MV-4-11 (cell line): ENCODE measurements around the gene SARM1.
A peak's percentile ranks its signal among the peaks of the same experiment; 100 is the strongest.
"Not testable (repeated sequence)": the region's sequence is repeated elsewhere in the genome, so short reads cannot be mapped to it uniquely, and the experiment has no call there.

Experiments used
- DNase-seq: peaks from one replicate; lab custom pipeline; 2025; lab: John Stamatoyannopoulos, UW

SARM1 gene

DNA sequence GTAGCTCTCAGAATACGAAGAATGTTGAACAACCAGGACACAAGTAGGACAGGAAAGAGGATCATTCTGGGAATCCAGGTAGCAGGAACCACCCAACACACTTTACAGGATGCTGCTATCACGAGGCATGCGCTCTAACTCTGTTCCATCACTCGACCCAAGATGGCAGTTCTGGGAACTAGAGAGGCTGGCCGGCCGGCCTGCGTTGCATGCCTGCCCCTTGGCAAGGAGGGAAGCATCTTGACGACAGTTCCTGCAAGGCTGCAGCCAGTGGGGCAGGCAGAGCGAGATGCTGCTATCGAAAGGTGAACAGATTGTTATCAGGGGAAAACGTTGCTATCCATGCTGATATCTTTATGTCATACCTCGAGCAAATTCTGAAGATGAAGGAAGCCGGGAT lies 53.7 kb downstream of the SARM1 start:
- DNase-seq = no peak

DNA sequence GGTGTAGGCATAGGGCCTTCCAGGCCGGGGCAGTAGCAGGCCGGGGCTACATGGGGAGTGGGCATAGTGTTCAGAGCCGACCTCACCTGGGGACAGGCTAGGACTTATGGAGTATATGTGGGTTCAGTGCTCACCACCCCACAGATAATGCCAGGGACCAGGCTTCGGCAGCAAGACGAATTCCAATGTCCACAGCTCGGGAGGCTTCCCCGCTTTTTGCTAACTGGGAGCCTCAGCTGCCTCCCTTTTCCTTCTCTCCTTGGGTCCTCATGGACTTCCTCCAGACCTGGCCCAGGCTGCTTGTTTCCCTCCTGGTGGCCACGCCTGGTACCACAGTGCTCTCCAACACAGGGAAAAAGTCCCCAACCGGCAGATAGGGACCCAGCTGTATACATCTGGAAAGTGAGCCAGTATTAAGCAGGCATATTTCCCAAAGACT lies 54.6 kb downstream of the SARM1 start:
- DNase-seq = no peak

DNA sequence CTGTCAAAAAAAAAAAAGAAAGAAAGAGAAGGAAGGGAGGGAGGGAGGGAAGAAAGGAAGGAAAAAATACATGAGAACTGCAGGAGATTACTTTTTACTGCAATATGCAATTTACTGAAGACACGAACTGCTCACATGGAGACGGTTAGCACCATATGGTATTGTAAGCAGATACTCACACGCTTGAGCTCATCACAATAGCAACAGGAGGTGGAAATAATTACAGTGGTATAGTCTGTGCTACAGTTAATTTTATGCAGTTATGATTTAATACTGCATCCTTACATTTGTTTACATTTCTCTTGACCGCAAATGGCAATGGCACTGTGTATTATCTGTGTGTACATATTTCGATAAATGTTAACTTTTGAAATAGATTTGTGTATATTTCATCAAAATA lies 55.9 kb downstream of the SARM1 start:
- DNase-seq = no peak

DNA sequence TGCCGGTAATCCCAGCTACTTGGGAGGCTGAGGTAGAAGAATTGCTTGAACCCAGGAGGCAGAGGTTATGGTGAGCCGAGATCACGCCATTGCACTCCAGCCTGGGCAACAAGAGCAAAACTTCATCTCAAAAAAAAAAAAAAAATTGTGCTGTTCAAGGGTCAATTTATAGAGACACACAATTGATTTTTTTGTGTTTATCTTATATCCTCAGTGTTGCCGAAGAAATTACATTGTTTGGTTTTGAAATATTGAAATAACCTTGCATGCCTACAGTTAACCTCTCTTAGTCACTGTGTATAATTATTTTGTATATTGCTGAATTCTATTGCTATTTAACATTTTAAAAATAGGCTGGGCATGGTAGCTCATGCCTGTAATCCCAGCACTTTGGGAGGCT lies 56.5 kb downstream of the SARM1 start:
- DNase-seq = not testable (repeated sequence)

DNA sequence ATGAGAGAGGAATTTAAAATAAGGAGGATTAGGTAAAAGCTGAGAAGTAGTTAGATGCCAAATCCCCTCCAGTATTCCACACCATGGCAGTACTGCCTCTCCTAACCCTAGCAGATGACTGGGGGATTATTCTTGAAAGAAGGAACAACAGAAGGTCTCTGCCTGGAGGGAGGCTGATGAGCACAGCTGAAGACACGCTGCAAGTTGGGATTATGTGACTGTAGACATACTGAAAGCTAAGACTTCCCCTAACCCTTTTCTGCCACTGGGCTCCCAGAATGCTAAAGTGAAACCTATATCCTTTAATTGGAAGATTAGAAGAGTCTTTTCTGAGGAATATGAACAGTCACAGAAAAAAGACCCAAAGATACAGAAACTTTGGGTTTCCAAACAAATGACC lies 62.2 kb downstream of the SARM1 start:
- peak; percentile 55 for DNase-seq

DNA sequence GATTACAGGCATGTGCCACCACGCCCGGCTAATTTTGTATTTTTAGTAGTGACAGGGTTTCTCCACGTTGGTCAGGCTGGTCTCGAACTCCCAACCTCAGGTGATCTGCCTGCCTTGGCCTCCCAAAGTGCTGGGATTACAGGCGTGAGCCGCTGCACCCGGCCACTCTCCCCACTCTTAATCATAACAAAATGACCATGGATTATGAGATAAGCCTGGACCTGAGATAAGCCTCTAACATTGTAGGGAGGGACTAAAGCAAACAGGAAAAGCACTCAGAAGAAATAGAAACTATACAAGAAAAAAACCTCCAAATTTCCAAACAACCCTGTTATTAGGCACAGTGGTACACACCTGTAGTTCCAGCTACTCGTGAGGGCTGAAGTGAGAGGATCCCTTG lies 62.8 kb downstream of the SARM1 start:
- DNase-seq = not testable (repeated sequence)

DNA sequence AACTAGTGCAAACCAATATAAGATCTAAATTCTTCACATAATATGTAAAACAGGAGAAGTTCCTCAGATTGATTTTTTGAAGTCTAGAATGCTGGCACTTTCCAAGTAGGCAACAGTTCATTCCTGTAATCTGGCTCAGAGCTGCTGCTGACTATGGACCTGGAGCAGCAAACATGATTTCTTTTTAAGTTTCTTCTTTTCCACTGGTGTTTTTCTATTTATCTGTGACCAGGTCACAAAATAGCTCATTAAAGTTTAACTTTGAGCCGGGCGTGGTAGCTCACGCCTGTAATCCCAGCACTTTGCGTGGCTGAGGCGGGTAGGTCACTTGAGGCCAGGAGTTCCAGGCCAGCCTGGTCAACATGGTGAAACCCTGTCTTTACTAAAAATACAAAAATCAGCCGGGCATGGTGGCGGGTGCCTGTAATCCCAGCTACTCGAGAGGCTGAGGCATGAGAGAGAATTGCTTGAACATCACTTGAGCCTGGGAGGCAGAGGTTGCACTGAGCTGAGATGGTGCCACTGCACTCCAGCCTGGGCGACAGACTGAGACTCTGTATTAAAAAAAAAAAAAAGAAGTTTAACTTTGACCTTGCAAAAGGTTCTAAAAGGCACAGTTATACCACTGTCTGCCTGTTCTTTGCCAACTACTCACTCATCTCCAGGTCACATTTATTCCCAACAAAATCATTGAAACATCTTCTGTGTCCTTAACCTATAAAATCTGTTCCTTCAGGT lies 72.6 kb downstream of the SARM1 start:
- DNase-seq = no peak

DNA sequence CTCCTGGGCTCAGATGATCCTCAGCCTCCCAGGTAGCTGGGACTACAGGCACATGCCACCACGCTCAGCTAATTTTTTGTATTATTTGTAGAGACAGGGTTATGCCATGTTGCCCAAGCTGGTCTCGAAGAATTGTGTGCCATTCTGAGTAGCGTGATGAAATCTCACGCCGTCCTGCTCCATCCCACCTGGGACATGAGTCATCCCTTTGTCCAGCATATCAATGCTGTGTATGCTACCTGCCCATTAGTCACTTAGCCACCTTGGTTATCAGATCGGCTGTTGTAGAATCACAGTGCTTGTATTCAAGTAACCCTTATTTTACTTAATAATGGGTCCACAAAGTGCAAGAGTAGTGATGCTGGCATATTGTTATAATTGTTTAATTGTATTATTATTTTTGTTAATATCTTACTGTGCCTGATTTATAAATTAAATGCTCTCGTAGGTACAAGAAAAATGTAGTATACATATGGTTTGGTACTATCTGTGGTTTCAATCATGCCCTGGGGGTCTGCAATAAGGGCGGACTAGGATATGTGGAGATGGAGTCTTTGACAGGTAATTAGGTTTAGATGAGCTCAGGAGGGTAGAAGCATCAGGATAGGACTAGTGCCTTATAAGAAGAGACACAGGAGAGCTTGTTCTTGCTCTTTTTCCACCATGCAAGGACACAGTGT lies 75.4 kb downstream of the SARM1 start:
- DNase-seq = no peak

DNA sequence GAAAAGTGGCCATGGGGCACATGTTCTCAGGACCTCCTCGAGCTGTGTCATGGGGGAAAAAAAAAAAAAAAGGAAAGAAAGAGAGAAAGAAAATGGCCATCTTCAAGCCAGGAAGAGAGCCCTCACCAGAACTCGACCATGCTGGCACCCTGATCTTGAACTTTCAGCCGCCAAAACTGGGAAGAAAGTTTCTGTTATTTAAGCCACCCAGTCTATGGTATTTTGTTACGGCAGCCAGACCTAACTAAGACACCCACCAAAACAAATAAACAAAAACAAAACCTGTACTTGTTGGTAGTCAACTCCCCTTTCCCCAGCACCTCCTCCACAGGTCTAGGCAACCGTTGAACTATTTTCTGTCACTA lies 75.9 kb downstream of the SARM1 start:
- no peak for DNase-seq

DNA sequence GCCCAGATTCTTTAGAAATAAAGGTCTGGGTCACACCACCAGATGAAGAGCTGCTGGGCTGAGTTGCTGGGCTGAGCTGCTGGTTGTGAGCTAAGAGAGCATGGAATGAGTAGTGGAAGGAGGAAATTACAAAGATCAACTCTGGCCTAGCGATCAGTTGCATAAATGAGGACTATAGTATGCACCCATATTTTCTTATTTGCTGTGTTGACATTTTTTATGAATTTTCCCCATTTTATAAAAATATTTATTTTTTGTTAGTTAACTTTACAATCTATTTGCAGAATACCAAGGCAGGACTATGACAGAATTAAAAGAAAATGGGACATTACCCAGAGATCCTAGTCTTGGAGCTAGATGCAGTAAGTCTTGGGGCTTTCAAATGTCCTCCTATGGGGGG lies 78.4 kb downstream of the SARM1 start:
- no peak for DNase-seq
